ENCODE data around the gene CMIP. TPM values are rescaled to one million over a fixed set of nuclear protein-coding genes. Genes with fewer than 3 reads are reported as not detected.

Gene CMIP
- total RNA-seq, 1 donor: 15.7 TPM

DNA sequence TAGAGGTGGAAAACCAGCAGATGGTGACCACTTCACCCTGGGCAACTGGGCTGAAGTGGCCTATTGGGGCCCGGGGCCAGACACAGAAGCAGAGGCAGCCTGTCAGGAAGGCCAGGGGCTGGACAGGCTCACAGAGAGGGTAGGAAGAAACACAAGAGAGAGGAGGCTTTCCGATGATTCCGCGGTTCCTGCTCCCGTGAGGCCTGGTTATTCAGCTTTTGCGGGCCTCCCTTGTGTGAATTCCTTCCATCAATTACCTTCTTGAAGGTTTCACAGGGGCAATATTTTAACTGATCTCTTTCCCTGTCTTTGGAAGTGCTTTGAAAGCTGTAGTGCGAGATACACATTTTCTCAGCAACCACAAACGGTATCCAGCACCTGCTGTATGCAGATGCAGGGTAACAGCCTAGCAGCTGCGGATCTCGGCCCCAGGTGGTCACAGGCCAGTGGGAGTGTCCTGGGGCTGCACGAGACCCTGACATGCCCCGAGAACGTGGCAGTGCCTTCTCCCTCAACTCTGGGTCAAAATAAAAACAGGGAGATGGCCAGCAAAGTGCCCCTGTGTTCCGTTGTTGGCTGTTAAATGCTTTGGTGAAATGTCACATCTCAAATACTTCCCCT is 11.6 kb upstream of the CMIP start:
- no peak overlapping the region for H3K4me3 ChIP-seq (ENCODE audit: low read depth, low read length)
- TF ChIP-seq, protein P1, sequence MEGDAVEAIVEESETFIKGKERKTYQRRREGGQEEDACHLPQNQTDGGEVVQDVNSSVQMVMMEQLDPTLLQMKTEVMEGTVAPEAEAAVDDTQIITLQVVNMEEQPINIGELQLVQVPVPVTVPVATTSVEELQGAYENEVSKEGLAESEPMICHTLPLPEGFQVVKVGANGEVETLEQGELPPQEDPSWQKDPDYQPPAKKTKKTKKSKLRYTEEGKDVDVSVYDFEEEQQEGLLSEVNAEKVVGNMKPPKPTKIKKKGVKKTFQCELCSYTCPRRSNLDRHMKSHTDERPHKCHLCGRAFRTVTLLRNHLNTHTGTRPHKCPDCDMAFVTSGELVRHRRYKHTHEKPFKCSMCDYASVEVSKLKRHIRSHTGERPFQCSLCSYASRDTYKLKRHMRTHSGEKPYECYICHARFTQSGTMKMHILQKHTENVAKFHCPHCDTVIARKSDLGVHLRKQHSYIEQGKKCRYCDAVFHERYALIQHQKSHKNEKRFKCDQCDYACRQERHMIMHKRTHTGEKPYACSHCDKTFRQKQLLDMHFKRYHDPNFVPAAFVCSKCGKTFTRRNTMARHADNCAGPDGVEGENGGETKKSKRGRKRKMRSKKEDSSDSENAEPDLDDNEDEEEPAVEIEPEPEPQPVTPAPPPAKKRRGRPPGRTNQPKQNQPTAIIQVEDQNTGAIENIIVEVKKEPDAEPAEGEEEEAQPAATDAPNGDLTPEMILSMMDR (IDR thresholded peaks at IDR 0.05; ENCODE audit: insufficient read depth, low read length): no peak
- no peak for DNase-seq (ENCODE audit: low read depth)

DNA sequence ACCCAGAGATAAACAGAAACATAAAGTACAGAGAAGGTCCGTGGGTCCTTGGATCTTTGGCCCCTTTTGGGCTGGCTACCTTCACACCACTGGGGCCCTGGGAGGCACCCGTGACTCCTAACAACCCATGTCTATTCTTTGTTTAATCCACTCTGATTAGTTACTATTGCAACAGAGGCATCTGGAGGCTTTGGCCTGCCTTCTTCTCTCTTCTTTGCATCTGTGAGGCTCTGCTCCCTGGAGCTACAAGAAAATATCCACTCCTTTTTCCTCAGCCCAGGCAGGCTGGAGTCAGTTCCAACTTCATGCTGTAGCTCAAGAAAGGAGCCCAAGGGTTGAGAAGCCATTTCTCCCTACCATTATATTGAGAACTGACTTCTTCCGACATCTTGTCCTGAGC is 9.5 kb upstream of the CMIP start:
- no peak overlapping the region for H3K4me3 ChIP-seq (ENCODE audit: low read depth, low read length)
- peak; percentile 41 for DNase-seq (ENCODE audit: low read depth)
- TF ChIP-seq, protein P1 (IDR thresholded peaks at IDR 0.05; ENCODE audit: insufficient read depth, low read length): no peak

DNA sequence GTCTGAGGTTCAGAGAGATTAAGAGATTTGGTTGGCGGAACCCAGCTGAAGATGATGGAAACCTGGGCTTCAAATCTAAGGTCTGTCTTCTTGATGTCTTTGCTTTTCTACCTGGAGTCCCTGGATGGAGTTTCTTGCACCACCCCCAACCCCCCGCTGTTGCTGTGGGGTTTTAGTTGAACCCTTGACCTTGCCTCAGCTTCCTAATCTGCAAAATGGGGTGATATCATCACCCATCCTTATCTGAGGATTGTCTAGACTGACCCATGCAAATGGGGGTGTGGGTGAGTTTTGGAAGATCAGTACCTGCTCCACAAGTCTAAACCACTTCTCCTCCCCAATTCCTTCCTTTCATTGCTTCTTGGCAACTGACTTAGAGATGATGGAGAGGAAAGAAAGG is 9.0 kb upstream of the CMIP start:
- H3K4me3 ChIP-seq (ENCODE audit: low read depth, low read length): no peak overlapping the region
- TF ChIP-seq, protein P1 (IDR thresholded peaks at IDR 0.05; ENCODE audit: insufficient read depth, low read length): no peak

DNA sequence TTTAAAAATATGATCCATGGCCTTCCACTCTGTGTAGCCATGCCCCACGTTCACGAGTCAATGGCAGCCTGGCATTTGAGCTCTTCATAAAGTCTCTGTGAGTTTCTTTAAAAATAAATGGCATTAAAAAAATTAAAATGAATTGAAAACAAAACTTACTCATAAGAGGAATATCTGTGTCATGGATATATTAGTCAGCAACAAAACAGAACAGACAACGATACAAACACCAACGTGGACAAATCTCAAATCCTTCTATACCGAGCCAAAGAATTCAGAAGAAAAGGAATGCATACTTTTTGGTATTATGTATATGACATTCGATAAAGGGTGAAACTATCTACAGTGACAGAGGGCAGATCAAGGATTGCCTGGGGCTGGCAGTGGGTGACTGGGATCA is 8.2 kb upstream of the CMIP start:
- TF ChIP-seq, protein P1 (IDR thresholded peaks at IDR 0.05; ENCODE audit: insufficient read depth, low read length): no peak
- H3K4me3 ChIP-seq (ENCODE audit: low read depth, low read length): no peak overlapping the region
- DNase-seq (ENCODE audit: low read depth): peak; percentile 25

More for the DNA sequence above, 9.0 kb upstream of the CMIP start:
- no peak for DNase-seq (ENCODE audit: low read depth)

DNA sequence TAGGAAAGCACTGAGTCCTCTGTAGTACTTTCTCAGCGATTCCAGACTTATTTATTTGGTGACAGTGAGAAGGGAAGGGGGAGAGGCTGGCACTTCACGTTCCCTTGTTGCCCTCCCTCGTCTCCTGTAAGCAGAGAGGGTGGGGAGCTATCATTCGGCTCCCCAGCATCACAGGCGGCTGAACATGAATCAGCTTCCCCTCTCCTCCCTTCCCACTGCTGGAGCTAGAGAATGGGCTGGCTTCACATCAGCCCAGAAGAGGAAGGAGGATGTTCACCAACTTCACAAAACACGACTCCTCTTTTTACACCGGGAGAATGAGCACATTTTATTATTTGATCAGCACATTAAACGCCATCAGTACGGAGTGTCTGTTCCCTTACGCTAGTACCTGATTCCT is 6.7 kb upstream of the CMIP start:
- DNase-seq (ENCODE audit: low read depth): no peak
- H3K4me3 ChIP-seq (ENCODE audit: low read depth, low read length): no peak overlapping the region
- TF ChIP-seq, protein P1 (IDR thresholded peaks at IDR 0.05; ENCODE audit: insufficient read depth, low read length): no peak

DNA sequence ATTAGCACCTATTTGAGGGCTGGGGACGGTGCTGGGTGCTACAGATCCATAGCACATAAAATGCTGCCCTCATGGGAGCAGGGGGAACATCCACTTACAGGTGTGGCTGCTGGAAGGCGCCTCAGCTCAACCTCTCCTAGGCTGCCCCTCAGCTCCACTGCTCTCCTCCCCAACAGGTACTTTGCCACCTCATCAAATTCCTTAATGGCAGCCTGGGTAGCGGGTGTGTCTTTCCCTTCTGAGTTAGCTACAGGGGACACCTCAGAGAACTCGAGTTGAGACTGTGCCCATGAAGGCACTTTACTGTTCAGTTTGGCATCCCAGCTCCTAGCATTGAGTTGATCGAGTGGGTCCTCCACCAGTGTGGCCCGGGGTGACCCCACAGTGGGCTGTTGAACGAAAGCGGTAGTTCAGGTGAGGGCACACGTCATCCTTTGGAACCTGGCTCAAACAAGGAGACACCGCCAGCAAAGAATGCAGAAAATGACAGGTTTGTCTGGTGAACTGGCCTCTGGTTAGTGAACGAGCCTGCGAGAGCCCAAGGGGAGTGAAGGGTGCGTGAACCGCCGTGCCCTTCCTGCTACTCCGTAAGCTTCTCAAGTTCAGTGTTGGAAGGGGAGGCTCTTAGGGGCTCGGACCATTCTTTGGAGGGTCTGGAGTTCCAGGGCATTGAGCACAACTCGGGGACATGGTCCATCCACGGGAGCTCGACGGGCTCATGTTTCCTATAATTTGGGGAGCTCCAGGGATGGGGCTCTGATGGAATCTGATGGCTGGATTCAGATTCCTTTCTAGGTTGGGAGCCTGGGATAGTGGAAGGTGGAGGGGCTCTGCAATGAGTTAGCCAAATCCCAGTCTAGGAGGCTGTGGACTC is 3.5 kb upstream of the CMIP start:
- no peak for DNase-seq (ENCODE audit: low read depth)
- H3K4me3 ChIP-seq (ENCODE audit: low read depth, low read length): no peak overlapping the region
- TF ChIP-seq, protein P1 (IDR thresholded peaks at IDR 0.05; ENCODE audit: insufficient read depth, low read length): no peak
